ENCODE results near the gene PISD.

The PISD gene

GRCh38 chr22:31652911-31653684 lies 8.9 kb downstream of the PISD start:
- no peak for DNase-seq (ENCODE audit: low read depth)

DNA sequence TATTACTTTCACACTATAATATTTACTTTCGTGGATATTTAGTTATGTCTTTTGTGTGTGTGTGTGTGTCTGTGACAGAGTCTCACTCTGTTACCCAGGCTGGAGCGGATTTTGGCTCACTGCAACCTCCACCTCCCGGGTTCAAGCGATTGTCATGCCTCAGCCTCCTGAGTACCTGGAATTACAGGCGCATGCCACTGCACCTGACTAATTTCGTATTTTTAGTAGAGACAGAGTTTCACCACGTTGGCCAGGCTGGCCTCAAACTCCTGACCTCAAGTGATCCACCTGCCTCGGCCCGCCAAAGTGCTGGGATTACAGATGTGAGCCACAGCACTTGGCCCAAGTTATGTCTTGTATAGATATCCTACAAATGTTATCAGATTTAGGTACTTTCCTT lies 9.9 kb downstream of the PISD start:
- no peak for DNase-seq (ENCODE audit: low read depth)

DNA sequence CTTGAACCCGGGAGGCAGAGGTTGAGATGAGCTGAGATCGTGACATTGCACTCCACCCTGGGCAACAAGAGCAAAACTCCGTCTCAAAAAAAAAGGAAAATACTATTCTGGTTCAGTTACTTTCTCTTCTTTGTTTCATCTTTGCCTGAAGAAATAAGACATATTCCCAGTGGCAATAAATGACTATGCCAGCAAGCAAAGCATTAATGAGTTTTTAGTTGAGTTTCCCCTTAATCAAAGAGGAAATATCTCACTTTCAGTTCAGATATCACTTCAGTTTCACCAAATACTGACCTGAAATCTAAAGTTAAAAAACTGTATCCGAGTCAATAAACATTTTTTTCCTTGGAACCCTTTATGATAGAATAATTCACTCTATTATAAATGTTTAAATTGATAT lies 10.4 kb downstream of the PISD start:
- no peak for DNase-seq (ENCODE audit: low read depth)

DNA sequence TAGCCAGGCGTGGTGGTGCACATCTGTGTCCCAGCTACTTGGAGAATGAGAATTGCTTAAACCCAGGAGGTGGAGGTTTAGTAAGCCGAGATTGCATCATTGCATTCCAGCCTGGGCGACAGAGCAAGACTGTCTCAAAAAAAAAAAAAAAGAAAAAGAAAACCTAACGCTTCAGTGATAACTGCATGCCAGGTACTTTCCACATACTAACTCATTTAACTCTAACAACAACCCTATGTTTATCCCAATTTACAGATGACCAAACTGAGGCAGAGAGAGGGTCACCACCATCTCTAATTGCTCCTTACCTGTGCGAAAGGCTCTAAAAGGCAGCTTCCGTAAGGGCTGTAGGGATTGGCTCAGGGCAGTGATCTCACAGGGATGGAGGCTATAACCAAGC lies 11.6 kb downstream of the PISD start:
- no peak for DNase-seq (ENCODE audit: low read depth)

GRCh38 chr22:31647523-31648320 lies 14.3 kb downstream of the PISD start:
- no peak for DNase-seq (ENCODE audit: low read depth)

- no peak for DNase-seq (ENCODE audit: low read depth)
Measured at GRCh38 chr22:31647066-31647465, 14.9 kb downstream of the PISD start.

GRCh38 chr22:31646186-31647019 lies 15.6 kb downstream of the PISD start:
- no peak for DNase-seq (ENCODE audit: low read depth)

- no peak for DNase-seq (ENCODE audit: low read depth)
Measured at GRCh38 chr22:31639436-31640039, 22.5 kb downstream of the PISD start.

- DNase-seq (ENCODE audit: low read depth), result no peak
Measured at GRCh38 chr22:31637891-31638618, 24.0 kb downstream of the PISD start.

DNA sequence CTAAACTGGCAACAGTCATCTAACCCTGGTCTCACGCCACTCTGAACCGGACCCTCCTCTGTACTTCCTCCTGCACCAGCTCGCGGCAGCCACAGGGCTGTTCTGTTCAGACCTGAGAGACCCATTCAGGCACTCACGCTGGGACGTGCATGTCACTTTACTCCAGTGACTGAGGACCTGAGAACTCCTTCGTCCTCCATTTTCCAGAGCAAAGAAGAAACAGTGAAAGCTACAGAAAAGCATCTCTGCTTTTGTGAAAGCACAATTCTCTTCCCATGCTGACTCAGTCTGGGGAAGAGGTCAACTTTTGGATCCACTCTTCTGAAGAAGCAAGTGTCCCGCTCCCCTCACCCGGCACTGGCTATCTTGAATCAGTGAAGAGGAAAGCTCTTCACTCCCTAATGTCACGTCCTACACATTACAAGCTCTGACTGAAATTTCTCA lies 24.5 kb downstream of the PISD start:
- no peak for DNase-seq (ENCODE audit: low read depth)

GRCh38 chr22:31635638-31636306 lies 26.2 kb downstream of the PISD start:
- DNase-seq (ENCODE audit: low read depth), result no peak

GRCh38 chr22:31631436-31631835 lies 30.6 kb downstream of the PISD start:
- no peak for DNase-seq (ENCODE audit: low read depth)

GRCh38 chr22:31630331-31631329 lies 31.4 kb downstream of the PISD start:
- peak; percentile 61 for DNase-seq (ENCODE audit: low read depth)

DNA sequence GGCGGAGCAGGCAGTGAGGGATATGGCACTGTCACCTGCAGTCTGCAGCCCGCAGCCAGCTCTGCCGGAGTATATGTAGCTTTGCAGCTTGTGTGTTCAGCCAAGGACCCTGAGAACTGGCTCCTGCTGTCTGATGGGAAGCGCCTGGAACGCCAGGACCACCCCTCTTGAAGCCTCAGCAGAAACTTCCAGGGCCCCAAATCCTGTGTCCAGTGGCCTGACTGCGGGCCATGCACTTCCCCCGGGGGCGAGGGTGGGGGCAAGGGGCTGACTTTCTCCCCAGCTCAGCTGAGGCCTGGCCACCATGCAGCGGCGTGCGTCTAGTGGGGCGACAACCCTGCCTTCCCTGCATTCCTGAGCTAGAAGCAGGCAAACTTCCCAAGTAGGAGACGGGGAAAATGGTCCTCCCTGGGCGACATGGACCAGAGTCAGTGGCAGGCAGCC lies 32.3 kb downstream of the PISD start:
- no peak for DNase-seq (ENCODE audit: low read depth)

DNA sequence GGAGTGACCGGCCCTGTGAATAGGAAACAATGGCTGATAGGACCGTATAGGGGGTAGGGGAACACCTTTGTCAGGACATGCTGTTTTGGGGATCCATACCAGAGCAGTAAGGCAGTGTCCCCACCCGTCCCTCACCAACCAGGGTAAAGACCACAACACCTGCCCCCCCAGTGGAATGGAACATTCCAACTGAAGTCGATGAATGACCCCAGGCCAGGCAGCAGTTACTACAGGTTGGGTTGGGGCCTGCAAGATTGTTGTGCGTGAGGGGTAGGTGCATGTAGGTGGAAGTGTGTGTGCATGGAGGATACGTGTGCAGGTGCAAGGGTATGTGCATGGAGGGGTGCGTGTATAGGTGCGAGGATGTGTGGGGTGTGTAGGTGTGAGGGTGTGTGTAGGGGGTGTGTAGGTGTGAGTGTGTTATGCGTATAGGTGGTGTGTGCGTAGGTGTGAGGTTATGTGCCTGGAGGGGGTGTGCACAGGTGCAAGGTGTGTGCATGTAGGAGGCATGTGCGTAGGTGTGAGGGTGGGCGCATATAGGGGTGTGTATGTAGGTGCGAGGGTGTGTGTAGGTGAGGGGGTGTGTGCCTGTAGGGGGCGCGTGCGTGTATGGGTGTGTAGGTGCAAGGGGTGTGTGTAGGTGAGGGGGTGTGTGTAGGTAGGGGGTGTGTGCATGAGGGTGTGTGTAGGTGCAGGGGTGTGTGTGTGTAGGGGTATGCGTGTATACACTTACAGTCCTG lies 32.9 kb downstream of the PISD start:
- no peak for DNase-seq (ENCODE audit: low read depth)

GRCh38 chr22:31628362-31628761 lies 33.7 kb downstream of the PISD start:
- no peak for DNase-seq (ENCODE audit: low read depth)

- no peak for DNase-seq (ENCODE audit: low read depth)
Measured at GRCh38 chr22:31627223-31627731, 34.7 kb downstream of the PISD start.

DNA sequence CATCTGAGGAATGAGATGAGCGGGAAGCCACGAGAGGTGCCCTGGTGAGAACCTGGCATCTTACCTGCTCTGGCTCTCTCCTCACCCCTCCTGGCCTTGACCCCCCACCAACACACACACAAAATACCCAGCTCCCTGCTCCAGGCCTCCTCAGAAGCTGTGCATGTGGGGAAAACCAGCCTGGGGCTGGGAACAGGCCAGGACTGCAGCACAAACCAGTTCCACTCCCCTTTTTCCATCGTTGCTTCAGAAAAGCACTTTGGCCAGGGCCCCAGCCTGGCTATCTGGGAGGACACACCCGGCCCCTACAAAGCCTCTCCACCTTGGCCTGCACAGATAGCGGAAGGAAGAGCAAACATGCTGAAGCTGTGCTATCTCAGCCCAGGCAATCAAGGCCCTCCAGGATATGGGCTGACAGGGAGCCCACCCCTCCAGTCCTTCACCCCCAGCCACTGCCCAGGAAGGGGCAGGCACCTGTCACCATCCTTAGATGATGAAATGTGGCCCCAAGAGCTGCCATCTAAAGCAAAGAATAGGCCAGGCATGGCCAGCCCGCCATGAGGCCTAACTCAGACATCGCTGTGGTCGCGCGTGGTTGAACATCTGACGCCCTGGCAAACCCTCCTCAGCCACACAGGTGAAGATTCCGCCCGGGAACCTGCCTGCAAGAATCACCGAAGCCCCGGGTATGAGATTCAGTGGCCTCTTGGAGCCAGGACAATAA lies 35.4 kb downstream of the PISD start:
- no peak for DNase-seq (ENCODE audit: low read depth)
